ENCODE measurements around the gene LYPD6B.

DNA sequence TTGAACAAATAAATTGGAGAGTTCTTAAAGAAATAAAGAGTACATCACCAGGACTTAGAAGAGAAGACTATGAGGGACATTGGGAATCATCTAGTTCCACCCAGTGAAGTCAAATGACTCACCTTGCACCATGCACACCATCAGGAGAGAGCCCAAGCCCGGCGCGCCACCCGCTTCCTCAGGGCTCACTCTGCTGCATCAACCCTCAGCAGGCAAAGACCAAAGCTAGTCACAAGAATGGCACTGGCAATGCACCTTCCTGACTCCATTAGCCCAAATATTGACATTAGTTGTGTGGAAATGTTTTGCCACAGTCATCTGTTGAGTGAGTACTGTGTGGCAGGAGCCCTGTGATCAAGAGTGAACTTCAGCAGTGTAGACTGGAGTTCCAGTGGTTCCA lies 7.1 kb upstream of the LYPD6B start:
- no peak for TF ChIP-seq POLR2A (IDR thresholded peaks at IDR 0.05; ENCODE audit: borderline replicate concordance, extremely low read depth, insufficient read depth, insufficient read length)
- no peak for TF ChIP-seq CTCF (IDR thresholded peaks at IDR 0.05 in 2 of 3, conservative IDR thresholded peaks at IDR 0.05 in 1 of 3; ENCODE audit: borderline replicate concordance in 1 of 3, insufficient read depth in 1 of 3, low read depth in 2 of 3, low read length in 2 of 3)
- no peak for TF ChIP-seq REST (IDR thresholded peaks at IDR 0.05; ENCODE audit: low read depth)
- no peak for TF ChIP-seq SIN3A (IDR thresholded peaks at IDR 0.05; ENCODE audit: low read depth)
- TF ChIP-seq ATF3 (IDR thresholded peaks at IDR 0.05) = no peak
- TF ChIP-seq EZH2 (IDR thresholded peaks at IDR 0.05) = no peak
- TF ChIP-seq SP1 (IDR thresholded peaks at IDR 0.05; ENCODE audit: low read depth) = no peak
- no peak for TF ChIP-seq CBX3 (IDR thresholded peaks at IDR 0.05; ENCODE audit: low read depth)
- TF ChIP-seq POLR2AphosphoS5 (IDR thresholded peaks at IDR 0.05; ENCODE audit: low read depth, low read length) = no peak
